H1 (cell line): ENCODE measurements around the gene PLCL2. TPM values are rescaled to one million over a fixed set of nuclear protein-coding genes. Genes with fewer than 3 reads are reported as not detected.

Experiments used
- CTCF ChIA-PET: fragments of 300-600 bp; sonication (Branson Sonifier 250); formaldehyde crosslinking; loops from one replicate; lab custom pipeline; 2021; ENCODE audit not compliant: partially characterized antibody; lab: Charles Lee
- POLR2A ChIA-PET: fragments of 300-600 bp; sonication (Branson Sonifier 250); formaldehyde crosslinking; loops from one replicate; lab custom pipeline; 2021; ENCODE audit warnings: inconsistent platforms; ENCODE audit not compliant: partially characterized antibody; lab: Charles Lee
- DNase-seq, 2 experiments: peaks; one replicate each; pipeline versions ENCODE4 v3.0.0 to v3.0.0-alpha.2; 2010 to 2022; ENCODE audit warnings: low spot score in 2 of 2, low read depth in 1 of 2, mixed read lengths in 1 of 2
- FAIRE-seq: peaks from 2 replicates; lab custom pipeline; 2011; peaks lifted over from hg19 to GRCh38; lab: Jason Lieb, UNC
- H2AFZ ChIP-seq: 2 replicates; pipeline ENCODE4 v1.8.1; 2012; ENCODE audit warnings: low read length, inconsistent platforms
- H2AK5ac ChIP-seq: 2 replicates; pipeline ENCODE4 v1.6.1; 2013; ENCODE audit warnings: low read depth, low read length
- H2BK120ac ChIP-seq: replicated peaks from 2 replicates; pipeline ENCODE3; 2013; ENCODE audit warnings: low read depth, low read length, inconsistent platforms
- H2BK12ac ChIP-seq: 2 replicates; pipeline ENCODE4 v1.6.1; 2013; ENCODE audit warnings: low read depth, low read length
- H2BK15ac ChIP-seq: 2 replicates; pipeline ENCODE4 v1.6.1; 2013; ENCODE audit warnings: low read length
- H2BK20ac ChIP-seq: 2 replicates; pipeline ENCODE4 v1.6.1; 2013; ENCODE audit warnings: low read length
- H2BK5ac ChIP-seq: 2 replicates; pipeline ENCODE4 v1.6.1; 2013; ENCODE audit warnings: low read depth, low read length
- H3K14ac ChIP-seq: 2 replicates; pipeline ENCODE4 v1.6.1; 2013; ENCODE audit warnings: inconsistent platforms; ENCODE audit not compliant: insufficient read length
- H3K18ac ChIP-seq: 2 replicates; pipeline ENCODE4 v1.6.1; 2013; ENCODE audit warnings: low read length; ENCODE audit errors: extremely low read depth
- H3K23ac ChIP-seq: 2 replicates; pipeline ENCODE4 v1.6.1; 2013; ENCODE audit warnings: inconsistent platforms; ENCODE audit not compliant: insufficient read length
- H3K23me2 ChIP-seq: 2 replicates; pipeline ENCODE4 v1.6.1; 2013; ENCODE audit warnings: low read depth, low read length
- H3K27ac ChIP-seq: 2 replicates; pipeline ENCODE4 v1.6.1; 2011; ENCODE audit warnings: low read depth, low read length, inconsistent platforms
- H3K27me3 ChIP-seq, 4 experiments: replicated peaks in 1 of 4; 1 replicate in 1 of 4; 2 replicates in 3 of 4; pipeline versions ENCODE4 v1.6.1 to v1.8.1; 2011 to 2013; ENCODE audit warnings: low read length in 3 of 4, mild to moderate bottlenecking in 3 of 4, inconsistent platforms in 2 of 4, mixed read lengths in 2 of 4, moderate library complexity in 1 of 4; ENCODE audit not compliant: control insufficient read depth in 3 of 4, insufficient read depth in 3 of 4; ENCODE audit errors: extremely low read depth in 1 of 4
- H3K36me3 ChIP-seq, 4 experiments: 2 replicates each; pipeline versions ENCODE4 v1.6.1 to v1.8.1; 2011 to 2013; ENCODE audit warnings: mild to moderate bottlenecking in 4 of 4, low read length in 3 of 4, moderate library complexity in 2 of 4, control low read depth in 1 of 4, inconsistent platforms in 1 of 4; ENCODE audit not compliant: insufficient read depth in 4 of 4, control insufficient read depth in 2 of 4
- H3K4ac ChIP-seq: replicated peaks from 2 replicates; pipeline ENCODE3; 2013; ENCODE audit warnings: low read length, low read depth, mixed read lengths, inconsistent platforms; ENCODE audit not compliant: insufficient read length
- H3K4me1 ChIP-seq, 4 experiments: replicated peaks in 1 of 4; 1 replicate in 1 of 4; 2 replicates in 3 of 4; pipeline versions ENCODE4 v1.6.1 to v1.8.1; 2011 to 2013; ENCODE audit warnings: low read length in 3 of 4, inconsistent platforms in 2 of 4, mixed read lengths in 1 of 4; ENCODE audit not compliant: insufficient read depth in 4 of 4, control insufficient read depth in 3 of 4
- H3K4me2 ChIP-seq, 2 experiments: 2 replicates each; pipeline versions ENCODE4 v1.6.1 to v1.8.1; 2011 to 2013; ENCODE audit warnings: low read depth in 2 of 2, low read length in 2 of 2, control low read depth in 1 of 2, inconsistent platforms in 1 of 2, mild to moderate bottlenecking in 1 of 2; ENCODE audit not compliant: insufficient read depth in 1 of 2
- H3K4me3 ChIP-seq, 4 experiments: fragments of 200-600, 300-600 bp in 1 of 4; sonication (generic), shearing (Covaris generic), sonication (Bioruptor Twin) in 1 of 4; 2 replicates each; pipeline versions ENCODE4 v1.5.1 to v1.8.1; 2011 to 2016; ENCODE audit warnings: low read length in 4 of 4, low read depth in 3 of 4, control low read depth in 2 of 4, inconsistent platforms in 2 of 4, mild to moderate bottlenecking in 2 of 4, mixed read lengths in 1 of 4, moderate library complexity in 1 of 4; ENCODE audit not compliant: insufficient read depth in 2 of 4; ENCODE audit errors: extremely low read depth in 1 of 4
- H3K56ac ChIP-seq: replicated peaks from 2 replicates; pipeline ENCODE3; 2013; ENCODE audit warnings: low read depth, mild to moderate bottlenecking, mixed read lengths, low read length, inconsistent platforms; ENCODE audit not compliant: insufficient read length
- H3K79me1 ChIP-seq: 2 replicates; pipeline ENCODE4 v1.6.1; 2013; ENCODE audit warnings: low read depth, low read length, control low read depth
- H3K79me2 ChIP-seq, 2 experiments: 2 replicates each; pipeline versions ENCODE4 v1.6.1 to v1.8.1; 2012 to 2013; ENCODE audit warnings: low read length in 2 of 2, mild to moderate bottlenecking in 2 of 2, inconsistent platforms in 1 of 2; ENCODE audit not compliant: insufficient read depth in 2 of 2, control insufficient read depth in 1 of 2
- H3K9ac ChIP-seq, 4 experiments: replicated peaks in 1 of 4; 1 replicate in 1 of 4; 2 replicates in 3 of 4; pipeline versions ENCODE4 v1.6.1 to v1.8.1; 2011 to 2013; ENCODE audit warnings: low read depth in 3 of 4, low read length in 3 of 4, control low read depth in 2 of 4, mild to moderate bottlenecking in 2 of 4, moderate library complexity in 2 of 4, inconsistent platforms in 1 of 4; ENCODE audit errors: extremely low read depth in 1 of 4
- H3K9me3 ChIP-seq, 2 experiments: 2 replicates each; pipeline versions ENCODE4 v1.6.1 to v1.8.1; 2012 to 2013; ENCODE audit warnings: mild to moderate bottlenecking in 2 of 2, moderate library complexity in 2 of 2, control low read depth in 1 of 2, inconsistent platforms in 1 of 2, low read depth in 1 of 2, low read length in 1 of 2, mixed read lengths in 1 of 2; ENCODE audit not compliant: insufficient read depth in 2 of 2
- H4K20me1 ChIP-seq, 2 experiments: replicated peaks in 1 of 2; 2 replicates each; pipeline versions ENCODE3 to v1.8.1; 2011 to 2013; ENCODE audit warnings: inconsistent platforms in 2 of 2, low read length in 2 of 2, mild to moderate bottlenecking in 1 of 2; ENCODE audit not compliant: insufficient read depth in 2 of 2, control insufficient read depth in 1 of 2
- H4K5ac ChIP-seq: 2 replicates; pipeline ENCODE4 v1.6.1; 2013; ENCODE audit warnings: low read length, low read depth, mixed read lengths, inconsistent platforms; ENCODE audit not compliant: insufficient read length
- H4K8ac ChIP-seq: 2 replicates; pipeline ENCODE4 v1.8.0; 2013; ENCODE audit warnings: mild to moderate bottlenecking, moderate library complexity, low read length, inconsistent platforms; ENCODE audit not compliant: insufficient read depth; ENCODE audit errors: extremely low read depth
- H4K91ac ChIP-seq: replicated peaks from 2 replicates; pipeline ENCODE3; 2013; ENCODE audit warnings: low read length, mixed read lengths, inconsistent platforms; ENCODE audit not compliant: insufficient read length
- BCL11A ChIP-seq, 2 experiments: IDR thresholded peaks; one replicate each; pipeline ENCODE4 v1.6.1; 2011; ENCODE audit warnings: low read depth in 2 of 2, low read length in 2 of 2, mild to moderate bottlenecking in 2 of 2
- CREB1 ChIP-seq: IDR thresholded peaks from 2 replicates; pipeline ENCODE4 v1.6.1; 2012; ENCODE audit warnings: inconsistent platforms
- GABPA ChIP-seq: IDR thresholded peaks from 2 replicates; pipeline ENCODE4 v1.6.1; 2011; ENCODE audit warnings: mild to moderate bottlenecking, low read length, moderate library complexity, borderline replicate concordance; ENCODE audit not compliant: insufficient read depth
- MAX ChIP-seq: IDR thresholded peaks from 2 replicates; pipeline ENCODE4 v1.6.1; 2012; ENCODE audit warnings: inconsistent platforms
- NRF1 ChIP-seq: IDR thresholded peaks from 2 replicates; pipeline ENCODE4 v1.6.1; 2011; ENCODE audit warnings: mild to moderate bottlenecking, low read depth, low read length, improper control_type of control experiment
- SP1 ChIP-seq: IDR thresholded peaks from 2 replicates; pipeline ENCODE4 v1.6.1; 2011; ENCODE audit warnings: low read depth, low read length
- SP2 ChIP-seq: IDR thresholded peaks from 2 replicates; pipeline ENCODE4 v1.6.1; 2012; ENCODE audit warnings: mild to moderate bottlenecking, low read length, inconsistent platforms
- TBP ChIP-seq: IDR thresholded peaks from 2 replicates; pipeline ENCODE4 v1.6.1; 2011; ENCODE audit warnings: low read depth, low read length, improper control_type of control experiment
- TEAD4 ChIP-seq: IDR thresholded peaks from 2 replicates; pipeline ENCODE4 v1.6.1; 2012; ENCODE audit warnings: low read depth, low read length, inconsistent platforms, mixed read lengths
- polyA plus RNA-seq, 7 experiments: library from polyadenylated mRNA; depleted of rRNA in 3 of 7; stranded (reverse) in 5 of 7; unstranded in 2 of 7; fragments of >200 nt in 5 of 7; fragments of 200-250 nt in 2 of 7; gene quantifications; 1 replicate in 5 of 7; 2 replicates in 1 of 7; 4 replicates in 1 of 7; pipeline versions ENCODE4 v1.2.1 to v1.2.3, GENCODE V29; 2011 to 2013; ENCODE audit warnings: missing spikeins in 2 of 7, mixed read lengths in 2 of 7
- total RNA-seq: library from RNA; stranded (reverse); fragmentation: NEBNext Ultra II Directional; extraction: Animal tissue kit (Norgen Biotek cat#: 25700); gene quantifications from 2 replicates; pipeline ENCODE4 v1.2.1, GENCODE V29; 2021
- TF ChIP-seq, protein P1 (sequence below): IDR thresholded peaks from 2 replicates; pipeline ENCODE4 v1.6.1; 2011; ENCODE audit warnings: low read depth, mild to moderate bottlenecking, low read length; ENCODE audit not compliant: insufficient read depth
- TF ChIP-seq, protein P2 (sequence below): IDR thresholded peaks from 2 replicates; pipeline ENCODE4 v1.6.1; 2012; ENCODE audit warnings: low read length, inconsistent platforms

Gene PLCL2
- total and polyA plus RNA-seq, 2 of the 8 experiments (the other 6 are each of a cell fraction or from before 2014, with no cell fraction given), result 3.5 to 6.8 TPM

- Histone ChIP-seq H3K4me3 (no peak overlapping the region), H4K8ac (no peak overlapping the region), H2BK5ac (no peak overlapping the region), H3K23me2 (peaks cover 2% of the 10 kb centered on the region; the same call in 1 of the 2 replicates), H4K20me1 (no peaks in the 10 kb centered on the region), H3K23ac (no peak overlapping the region), H3K27me3 (peaks cover 0 to 1% (median 0%) of the 10 kb centered on the region in 4 experiments; a peak in 1 of 7 replicates), H3K9me3 (no peaks in the 10 kb centered on the region), H3K18ac (no peak overlapping the region), H3K9ac (no peak overlapping the region), H2BK12ac (no peak overlapping the region), H2BK15ac (no peak overlapping the region), H3K4ac (no peak overlapping the region), H3K79me1 (no peaks in the 10 kb centered on the region), H4K5ac (no peak overlapping the region), H3K4me2 (no peak overlapping the region), H3K4me1 (no peaks in the 10 kb centered on the region; a peak in 1 of 7 replicates), H3K27ac (no peak overlapping the region), H4K91ac (no peak overlapping the region), H2AK5ac (no peak overlapping the region), H2BK20ac (no peak overlapping the region), H3K79me2 (peaks cover 0 to 7% of the 10 kb centered on the region in 2 experiments; a peak in 1 of 4 replicates), H3K14ac (no peak overlapping the region), H3K56ac (no peak overlapping the region), H3K36me3 (no peaks in the 10 kb centered on the region), H2AFZ (no peak overlapping the region), H2BK120ac (no peak overlapping the region)
- ChIA-PET POLR2A (no interaction called here), CTCF (interaction anchor here (0.6 to 1.5 kb wide), 3 partner anchors 18 to 88 kb away, joined by 3 to 7 read pairs (median 4); partner anchors contain the start of gene PLCL2)
- DNase-seq (no peak), FAIRE-seq (no peak)
- TF ChIP-seq BCL11A (IDR thresholded peaks at IDR 0.05; ENCODE audit: low read depth in 2 of 2, low read length in 2 of 2) (no peak), GABPA (no peak), TEAD4 (no peak), TBP (no peak), MAX (no peak), CREB1 (no peak), NRF1 (no peak), SP2 (no peak), SP1 (no peak)
- TF ChIP-seq, protein P1, sequence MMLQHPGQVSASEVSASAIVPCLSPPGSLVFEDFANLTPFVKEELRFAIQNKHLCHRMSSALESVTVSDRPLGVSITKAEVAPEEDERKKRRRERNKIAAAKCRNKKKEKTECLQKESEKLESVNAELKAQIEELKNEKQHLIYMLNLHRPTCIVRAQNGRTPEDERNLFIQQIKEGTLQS, result no peak
- TF ChIP-seq, protein P2, sequence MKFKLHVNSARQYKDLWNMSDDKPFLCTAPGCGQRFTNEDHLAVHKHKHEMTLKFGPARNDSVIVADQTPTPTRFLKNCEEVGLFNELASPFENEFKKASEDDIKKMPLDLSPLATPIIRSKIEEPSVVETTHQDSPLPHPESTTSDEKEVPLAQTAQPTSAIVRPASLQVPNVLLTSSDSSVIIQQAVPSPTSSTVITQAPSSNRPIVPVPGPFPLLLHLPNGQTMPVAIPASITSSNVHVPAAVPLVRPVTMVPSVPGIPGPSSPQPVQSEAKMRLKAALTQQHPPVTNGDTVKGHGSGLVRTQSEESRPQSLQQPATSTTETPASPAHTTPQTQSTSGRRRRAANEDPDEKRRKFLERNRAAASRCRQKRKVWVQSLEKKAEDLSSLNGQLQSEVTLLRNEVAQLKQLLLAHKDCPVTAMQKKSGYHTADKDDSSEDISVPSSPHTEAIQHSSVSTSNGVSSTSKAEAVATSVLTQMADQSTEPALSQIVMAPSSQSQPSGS, result no peak
These were observed 59.1 kb downstream of the PLCL2 start for GRCh38 chr3:16943857-16944256.
